ENCODE measurements around the gene CATSPERB. TPM values are rescaled to one million over a fixed set of nuclear protein-coding genes. Genes with fewer than 3 reads are reported as not detected.
"Not testable (repeated sequence)": the region's sequence is repeated elsewhere in the genome, so short reads cannot be mapped to it uniquely, and the experiment has no call there.

CATSPERB gene
- total RNA-seq, 4 donors from 2014 or later: 0.93 to 4.8 (median 1.5) TPM

- H3K4me3 ChIP-seq: no peak overlapping the region
- 50 to 85% methylated on average over 1 to 2 of the region's 2 CpGs for WGBS, 2 donors (ENCODE audit: low coverage in 1 of 2)
- no peaks in the 10 kb centered on the region for H3K27me3 ChIP-seq
- no peaks in the 10 kb centered on the region for H3K4me1 ChIP-seq
- no peak overlapping the region for H3K27ac ChIP-seq
- no peak for ATAC-seq
- no peaks in the 10 kb centered on the region for H3K9me3 ChIP-seq
- H3K36me3 ChIP-seq: no peaks in the 10 kb centered on the region
- TF ChIP-seq POLR2AphosphoS5 (IDR thresholded peaks at IDR 0.05): no peak
Observed at GRCh38 chr14:91744068-91744480, 12.2 kb upstream of the CATSPERB start.

- no peak overlapping the region for H3K4me3 ChIP-seq
- 60 to 82% methylated on average over 1 to 2 of the region's 2 CpGs for WGBS, 2 donors (ENCODE audit: low coverage in 1 of 2)
- H3K27ac ChIP-seq: no peak overlapping the region
- ATAC-seq: no peak
- no peaks in the 10 kb centered on the region for H3K27me3 ChIP-seq
- H3K36me3 ChIP-seq: no peaks in the 10 kb centered on the region
- no peaks in the 10 kb centered on the region for H3K9me3 ChIP-seq
- TF ChIP-seq EP300 (IDR thresholded peaks at IDR 0.05): no peak
- TF ChIP-seq, protein P1, sequence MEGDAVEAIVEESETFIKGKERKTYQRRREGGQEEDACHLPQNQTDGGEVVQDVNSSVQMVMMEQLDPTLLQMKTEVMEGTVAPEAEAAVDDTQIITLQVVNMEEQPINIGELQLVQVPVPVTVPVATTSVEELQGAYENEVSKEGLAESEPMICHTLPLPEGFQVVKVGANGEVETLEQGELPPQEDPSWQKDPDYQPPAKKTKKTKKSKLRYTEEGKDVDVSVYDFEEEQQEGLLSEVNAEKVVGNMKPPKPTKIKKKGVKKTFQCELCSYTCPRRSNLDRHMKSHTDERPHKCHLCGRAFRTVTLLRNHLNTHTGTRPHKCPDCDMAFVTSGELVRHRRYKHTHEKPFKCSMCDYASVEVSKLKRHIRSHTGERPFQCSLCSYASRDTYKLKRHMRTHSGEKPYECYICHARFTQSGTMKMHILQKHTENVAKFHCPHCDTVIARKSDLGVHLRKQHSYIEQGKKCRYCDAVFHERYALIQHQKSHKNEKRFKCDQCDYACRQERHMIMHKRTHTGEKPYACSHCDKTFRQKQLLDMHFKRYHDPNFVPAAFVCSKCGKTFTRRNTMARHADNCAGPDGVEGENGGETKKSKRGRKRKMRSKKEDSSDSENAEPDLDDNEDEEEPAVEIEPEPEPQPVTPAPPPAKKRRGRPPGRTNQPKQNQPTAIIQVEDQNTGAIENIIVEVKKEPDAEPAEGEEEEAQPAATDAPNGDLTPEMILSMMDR (IDR thresholded peaks at IDR 0.05): no peak
- TF ChIP-seq POLR2A (IDR thresholded peaks at IDR 0.05): no peak
- H3K4me1 ChIP-seq: no peaks in the 10 kb centered on the region
Observed at GRCh38 chr14:91743305-91743653, 11.4 kb upstream of the CATSPERB start.

DNA sequence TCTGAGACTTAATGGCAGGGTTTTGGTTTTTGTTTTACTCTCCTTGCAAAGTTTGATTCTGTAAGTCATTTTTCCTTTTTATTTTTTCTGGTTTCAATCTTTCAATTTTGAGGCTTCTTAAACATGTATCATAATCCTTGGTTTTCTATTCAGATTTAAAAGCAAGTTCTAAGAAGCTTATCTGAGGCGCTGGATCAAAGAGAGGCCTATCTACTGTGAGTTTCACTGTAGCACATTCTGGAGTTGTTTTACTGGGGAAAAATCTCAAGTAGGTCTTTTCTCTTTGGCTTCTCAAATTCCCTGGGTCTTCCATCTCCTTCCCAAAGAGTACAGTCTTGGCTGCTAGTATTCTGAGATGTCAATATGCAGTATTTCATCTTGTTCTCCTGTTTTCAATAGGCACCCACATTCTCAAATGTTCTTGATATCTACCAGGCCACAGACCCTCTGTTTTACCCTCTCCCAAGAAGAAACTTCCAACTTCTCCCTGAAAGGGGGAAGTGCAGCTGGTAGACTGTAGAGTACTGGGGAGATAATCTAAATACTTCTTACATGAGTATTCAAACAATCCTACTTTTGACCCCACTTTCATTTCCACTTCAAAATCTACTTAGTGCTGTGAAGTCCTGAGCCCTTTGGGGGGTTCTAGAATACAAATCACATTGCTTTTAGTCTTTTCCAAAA lies 10.9 kb upstream of the CATSPERB start:
- Histone ChIP-seq H3K4me1 (no peaks in the 10 kb centered on the region), H3K27ac (no peak overlapping the region), H3K4me3 (no peak overlapping the region), H3K27me3 (no peaks in the 10 kb centered on the region), H3K36me3 (no peaks in the 10 kb centered on the region), H3K9me3 (no peaks in the 10 kb centered on the region)
- TF ChIP-seq EP300 (IDR thresholded peaks at IDR 0.05): no peak
- TF ChIP-seq, protein P1 (IDR thresholded peaks at IDR 0.05): no peak
- TF ChIP-seq POLR2A (IDR thresholded peaks at IDR 0.05): no peak
- TF ChIP-seq POLR2AphosphoS5 (IDR thresholded peaks at IDR 0.05): no peak
- no peak for ATAC-seq
- WGBS, 2 donors (ENCODE audit: low coverage in 1 of 2): 83 to 100% methylated on average over 1 of the region's 1 CpG

DNA sequence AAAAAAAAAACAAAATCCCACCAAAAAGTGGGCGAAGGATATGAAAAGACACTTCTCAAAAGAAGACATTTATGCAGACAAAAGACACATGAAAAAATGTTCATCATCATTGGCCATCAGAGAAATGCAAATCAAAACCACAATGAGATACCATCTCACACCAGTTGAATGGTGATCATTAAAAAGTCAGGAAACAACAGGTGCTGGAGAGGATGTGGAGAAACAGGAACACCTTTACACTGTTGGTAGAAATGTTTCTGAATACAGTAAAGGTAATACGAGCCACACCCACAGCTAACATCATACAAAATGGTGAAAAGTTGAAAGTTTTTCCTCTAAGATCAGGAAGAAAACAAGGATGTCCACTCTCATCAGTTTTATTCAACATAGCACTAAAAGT lies 8.0 kb upstream of the CATSPERB start:
- ATAC-seq, H3K27ac ChIP-seq, H3K36me3 ChIP-seq, H3K4me3 ChIP-seq, H3K9me3 ChIP-seq, H3K4me1 ChIP-seq, H3K27me3 ChIP-seq: not testable (repeated sequence)
- 77 to 100% methylated on average over 1 to 2 of the region's 2 CpGs for WGBS, 2 donors (ENCODE audit: low coverage in 1 of 2)

- H3K4me3 ChIP-seq: no peak overlapping the region
- no peaks in the 10 kb centered on the region for H3K27me3 ChIP-seq
- no peaks in the 10 kb centered on the region for H3K36me3 ChIP-seq
- TF ChIP-seq POLR2A (IDR thresholded peaks at IDR 0.05) (no peak), EP300 (IDR thresholded peaks at IDR 0.05) (no peak), POLR2AphosphoS5 (IDR thresholded peaks at IDR 0.05) (no peak)
- TF ChIP-seq, protein P1 (IDR thresholded peaks at IDR 0.05): no peak
- no peak for ATAC-seq
- 93 to 97% methylated on average over 2 to 3 of the region's 5 CpGs for WGBS, 2 donors (ENCODE audit: low coverage in 1 of 2)
- H3K27ac ChIP-seq: no peak overlapping the region
- no peaks in the 10 kb centered on the region for H3K4me1 ChIP-seq
- no peaks in the 10 kb centered on the region for H3K9me3 ChIP-seq
Observed at GRCh38 chr14:91737619-91738018, 5.7 kb upstream of the CATSPERB start.

GRCh38 chr14:91732859-91733477 lies 1.1 kb upstream of the CATSPERB start:
- 7 to 15% methylated on average over 2 of the region's 2 CpGs for WGBS, 2 donors (ENCODE audit: low coverage in 1 of 2)
- no peak for TF ChIP-seq EP300 (IDR thresholded peaks at IDR 0.05)
- TF ChIP-seq, protein P1 (IDR thresholded peaks at IDR 0.05): no peak
- TF ChIP-seq POLR2AphosphoS5 (IDR thresholded peaks at IDR 0.05): no peak
- Histone ChIP-seq H3K9me3 (no peaks in the 10 kb centered on the region), H3K4me1 (no peaks in the 10 kb centered on the region), H3K27ac (no peak overlapping the region), H3K36me3 (no peaks in the 10 kb centered on the region), H3K4me3 (no peak overlapping the region), H3K27me3 (no peaks in the 10 kb centered on the region)
- ATAC-seq: no peak
